ENCODE measurements around the gene EIF3F. TPM values are rescaled to one million over a fixed set of nuclear protein-coding genes. Genes with fewer than 3 reads are reported as not detected.

Gene EIF3F
- total and polyA plus RNA-seq, 9 of the 15 experiments (the other 6 are each of a cell fraction or from before 2014, with no cell fraction given): 50.1 to 259 (median 135) TPM

GRCh38 chr11:8028766-8029165 lies 41.6 kb downstream of the EIF3F start:
- no peak for DNase-seq (ENCODE audit: extremely low read depth in 1 of 4, low spot score in 3 of 4)
- no peak for ATAC-seq
- ChIA-PET CTCF (ENCODE audit: low intra/inter-chr PET ratio) (interaction anchor here (0.7 kb wide), 1 partner anchor 62 kb away, joined by 3 read pairs; no protein-coding TSS in a partner anchor), POLR2A (no interaction called here)
- Histone ChIP-seq H2AFZ (ENCODE audit: low read depth, low read length) (no peak overlapping the region), H3K27ac (ENCODE audit: extremely low read depth, low read depth, low read length) (no peak overlapping the region), H4K20me1 (replicated peaks; ENCODE audit: control insufficient read depth, insufficient read depth, low read length) (peaks cover 5% of the 10 kb centered on the region), H3K9me3 (replicated peaks; ENCODE audit: control insufficient read depth, insufficient read depth, low read depth, low read length) (no peaks in the 10 kb centered on the region), H3K4me2 (ENCODE audit: insufficient read depth, low read length) (no peak overlapping the region), H3K36me3 (ENCODE audit: control insufficient read depth, insufficient read depth, low read length) (no peaks in the 10 kb centered on the region), H3K27me3 (ENCODE audit: control insufficient read depth in 2 of 2, insufficient read depth in 2 of 2, low read length in 2 of 2) (peaks cover 16 to 46% of the 10 kb centered on the region in 2 experiments; a peak in 4 of 5 replicates), H3K4me1 (replicated peaks in 1 of 2; ENCODE audit: control insufficient read depth in 2 of 2, insufficient read depth in 2 of 2, low read length in 2 of 2) (no peaks in the 10 kb centered on the region; a peak in 2 of 5 replicates), H3K9me1 (ENCODE audit: control insufficient read depth, insufficient read depth, low read length) (no peaks in the 10 kb centered on the region), H3K4me3 (no peak overlapping the region), H3K79me2 (ENCODE audit: control insufficient read depth, insufficient read depth, low read length) (no peaks in the 10 kb centered on the region), H3K9ac (ENCODE audit: insufficient read depth in 1 of 2, low read depth in 2 of 2, low read length in 2 of 2) (no peak overlapping the region)
- in situ Hi-C loops (cut with MboI): no loop called here
- BruUV-seq (replicated peaks): no TSS peak
- intact Hi-C loops (cut with micrococcal nuclease): no loop called here
- TF ChIP-seq ZNF280B (CRISPR knock-in tag; IDR thresholded peaks at IDR 0.05) (no peak), NFIX (CRISPR knock-in tag; IDR thresholded peaks at IDR 0.05; ENCODE audit: low read depth) (no peak), IRF1 (CRISPR knock-in tag; IDR thresholded peaks at IDR 0.05; ENCODE audit: borderline replicate concordance) (no peak), FOXJ2 (tag; IDR thresholded peaks at IDR 0.05) (no peak), ZNF699 (CRISPR knock-in tag; IDR thresholded peaks at IDR 0.05; ENCODE audit: insufficient replicate concordance) (no peak), COPS2 (conservative IDR thresholded peaks at IDR 0.05) (no peak), CSDE1 (IDR thresholded peaks at IDR 0.05) (no peak)
- no peak for FAIRE-seq
- WGBS (ENCODE audit: insufficient coverage, low coverage, missing lambda C conversion rate): 0% methylated on average over 4 of the region's 4 CpGs

Measured in K562 (cell line).